Chondrocyte (in vitro differentiated cells): Measurements from ENCODE around the gene LRRC4C. TPM values are rescaled to one million over a fixed set of nuclear protein-coding genes. Genes with fewer than 3 reads are reported as not detected.

ENCODE experiments used
- DNase-seq: peaks from one replicate; pipeline ENCODE4 v3.0.0; 2021; ENCODE audit warnings: mixed read lengths, low spot score
- H3K27ac Mint-ChIP-seq: one replicate; pipeline ENCODE4 v1.8.0; 2021; ENCODE audit warnings: mild to moderate bottlenecking, moderate library complexity, mixed read lengths; ENCODE audit not compliant: unreplicated experiment
- H3K27me3 Mint-ChIP-seq: 2 replicates; pipeline ENCODE4 v1.8.0; 2021; ENCODE audit warnings: low read depth, mixed read lengths
- H3K36me3 Mint-ChIP-seq: 2 replicates; pipeline ENCODE4 v1.8.0; 2021; ENCODE audit warnings: low read depth, mixed read lengths
- H3K4me1 Mint-ChIP-seq: 2 replicates; pipeline ENCODE4 v1.8.0; 2021; ENCODE audit warnings: low read depth, mild to moderate bottlenecking, mixed read lengths
- H3K4me3 Mint-ChIP-seq: one replicate; pipeline ENCODE4 v1.8.0; 2021; ENCODE audit warnings: mild to moderate bottlenecking, moderate library complexity, mixed read lengths; ENCODE audit not compliant: unreplicated experiment
- H3K9me3 Mint-ChIP-seq: 2 replicates; pipeline ENCODE4 v1.8.0; 2021; ENCODE audit warnings: low read depth, mixed read lengths
- CTCF ChIP-seq: fragments of 200-600 bp; sonication (generic); IDR thresholded peaks from 2 replicates; pipeline ENCODE4 v1.5.0; 2021; ENCODE audit warnings: antibody characterized with exemption, mild to moderate bottlenecking, moderate library complexity
- total RNA-seq: library from RNA; stranded (reverse); gene quantifications from 3 replicates; pipeline ENCODE4 v1.2.1, GENCODE V29; 2021

Gene LRRC4C
- total RNA-seq, 1 donor from 2014 or later = 0.72 TPM

GRCh38 chr11:41115066-41115465, 344.4 kb downstream of the LRRC4C start:
- H3K27me3 Mint-ChIP-seq = peaks cover 5% of the 10 kb centered on the region
- no peak for DNase-seq
- TF ChIP-seq CTCF = no peak
- H3K4me1 Mint-ChIP-seq = no peaks in the 10 kb centered on the region
- H3K4me3 Mint-ChIP-seq = no peak overlapping the region
- H3K27ac Mint-ChIP-seq = no peak overlapping the region
- H3K36me3 Mint-ChIP-seq = no peaks in the 10 kb centered on the region
- H3K9me3 Mint-ChIP-seq = no peaks in the 10 kb centered on the region

GRCh38 chr11:41113160-41113559, 346.3 kb downstream of the LRRC4C start:
- Mint-ChIP-seq H3K4me1 (no peaks in the 10 kb centered on the region), H3K4me3 (no peak overlapping the region), H3K27ac (no peak overlapping the region), H3K27me3 (peaks cover 3% of the 10 kb centered on the region), H3K36me3 (no peaks in the 10 kb centered on the region), H3K9me3 (no peaks in the 10 kb centered on the region)
- no peak for TF ChIP-seq CTCF
- DNase-seq = no peak

DNA sequence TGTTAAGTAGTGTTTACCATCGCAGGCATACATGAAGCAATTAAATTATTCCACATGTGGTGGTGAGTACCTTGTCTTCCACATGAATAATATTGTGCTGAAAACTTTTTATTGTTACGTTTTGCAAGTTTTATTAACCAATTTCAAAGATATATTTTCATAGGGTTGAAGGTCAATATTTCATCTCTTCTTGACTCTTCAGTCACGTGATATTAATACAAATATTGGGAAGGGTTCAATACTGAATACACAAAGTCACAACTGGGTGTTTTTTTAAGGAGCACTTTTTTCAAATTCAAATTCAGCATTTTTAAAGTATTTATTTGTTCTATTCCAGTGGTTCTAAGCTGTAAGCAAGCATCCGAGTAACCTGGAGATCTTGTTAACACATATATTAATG, 348.9 kb downstream of the LRRC4C start:
- no peak overlapping the region for H3K4me3 Mint-ChIP-seq
- H3K9me3 Mint-ChIP-seq = no peaks in the 10 kb centered on the region
- DNase-seq = no peak
- TF ChIP-seq CTCF = no peak
- H3K36me3 Mint-ChIP-seq = no peaks in the 10 kb centered on the region
- peaks cover 3% of the 10 kb centered on the region for H3K27me3 Mint-ChIP-seq
- no peak overlapping the region for H3K27ac Mint-ChIP-seq
- no peaks in the 10 kb centered on the region for H3K4me1 Mint-ChIP-seq

- H3K27me3 Mint-ChIP-seq = no peaks in the 10 kb centered on the region
These were observed 357.0 kb downstream of the LRRC4C start for GRCh38 chr11:41102471-41102870.

GRCh38 chr11:41099654-41100053, 359.8 kb downstream of the LRRC4C start:
- Mint-ChIP-seq H3K4me1 (no peaks in the 10 kb centered on the region), H3K9me3 (peaks cover 11% of the 10 kb centered on the region), H3K36me3 (no peaks in the 10 kb centered on the region), H3K4me3 (no peak overlapping the region), H3K27ac (no peak overlapping the region), H3K27me3 (no peaks in the 10 kb centered on the region)
- no peak for DNase-seq
- no peak for TF ChIP-seq CTCF

More at GRCh38 chr11:41102471-41102870, 357.0 kb downstream of the LRRC4C start:
- no peak overlapping the region for H3K27ac Mint-ChIP-seq
- no peak for DNase-seq
- TF ChIP-seq CTCF = no peak
- H3K4me3 Mint-ChIP-seq = no peak overlapping the region
- H3K9me3 Mint-ChIP-seq = peaks cover 11% of the 10 kb centered on the region
- no peaks in the 10 kb centered on the region for H3K4me1 Mint-ChIP-seq
- no peaks in the 10 kb centered on the region for H3K36me3 Mint-ChIP-seq
